Lower leg skin (tissue), 3 donors: ENCODE results near the gene CDC42EP5.

Experiments
- CTCF ChIP-seq, 3 donors: fragments of 450-650 bp; IDR thresholded peaks; one replicate each; pipeline ENCODE4 v1.5.1; 2016; ENCODE audit warnings: antibody characterized with exemption in 3 of 3, mild to moderate bottlenecking in 3 of 3, moderate library complexity in 2 of 3
- POLR2A ChIP-seq, 2 donors: fragments of 450-650 bp; IDR thresholded peaks; one replicate each; pipeline ENCODE4 v1.6.1; 2016 to 2017; ENCODE audit warnings: antibody characterized with exemption in 2 of 2, mild to moderate bottlenecking in 1 of 2, moderate library complexity in 1 of 2

- no peak for TF ChIP-seq CTCF (IDR thresholded peaks at IDR 0.05)
- TF ChIP-seq POLR2A (IDR thresholded peaks at IDR 0.05): no peak
These were observed 16.7 kb upstream of the CDC42EP5 start for GRCh38 chr19:54489766-54490165.
